ENCODE measurements around the gene TP53RK.
A peak's percentile ranks its signal among the peaks of the same experiment; 100 is the strongest.

Gene TP53RK

DNA sequence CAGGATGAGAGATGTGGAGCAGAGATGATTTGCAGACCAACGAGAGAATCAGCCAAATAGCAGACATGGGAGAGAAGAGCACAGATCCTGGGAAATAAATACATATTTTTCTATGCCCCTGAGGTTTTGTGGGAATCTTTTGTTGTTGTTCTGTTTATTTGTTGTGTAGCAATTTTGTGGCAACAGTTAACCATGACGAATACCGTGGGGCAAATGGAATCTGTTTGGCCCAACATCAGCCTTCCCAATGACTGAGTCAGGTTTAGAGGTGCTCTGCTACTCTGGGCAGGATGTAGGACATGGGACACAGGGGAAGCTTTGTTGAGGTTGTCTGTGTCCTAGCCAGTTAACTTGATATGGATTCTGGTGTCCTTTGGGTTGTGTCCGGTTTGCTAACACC, 12.3 kb upstream of the TP53RK start:
- H3K4me3 ChIP-seq (ENCODE audit: low read depth, low read length): no peak overlapping the region
- TF ChIP-seq, protein P1, sequence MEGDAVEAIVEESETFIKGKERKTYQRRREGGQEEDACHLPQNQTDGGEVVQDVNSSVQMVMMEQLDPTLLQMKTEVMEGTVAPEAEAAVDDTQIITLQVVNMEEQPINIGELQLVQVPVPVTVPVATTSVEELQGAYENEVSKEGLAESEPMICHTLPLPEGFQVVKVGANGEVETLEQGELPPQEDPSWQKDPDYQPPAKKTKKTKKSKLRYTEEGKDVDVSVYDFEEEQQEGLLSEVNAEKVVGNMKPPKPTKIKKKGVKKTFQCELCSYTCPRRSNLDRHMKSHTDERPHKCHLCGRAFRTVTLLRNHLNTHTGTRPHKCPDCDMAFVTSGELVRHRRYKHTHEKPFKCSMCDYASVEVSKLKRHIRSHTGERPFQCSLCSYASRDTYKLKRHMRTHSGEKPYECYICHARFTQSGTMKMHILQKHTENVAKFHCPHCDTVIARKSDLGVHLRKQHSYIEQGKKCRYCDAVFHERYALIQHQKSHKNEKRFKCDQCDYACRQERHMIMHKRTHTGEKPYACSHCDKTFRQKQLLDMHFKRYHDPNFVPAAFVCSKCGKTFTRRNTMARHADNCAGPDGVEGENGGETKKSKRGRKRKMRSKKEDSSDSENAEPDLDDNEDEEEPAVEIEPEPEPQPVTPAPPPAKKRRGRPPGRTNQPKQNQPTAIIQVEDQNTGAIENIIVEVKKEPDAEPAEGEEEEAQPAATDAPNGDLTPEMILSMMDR (IDR thresholded peaks at IDR 0.05; ENCODE audit: insufficient read depth, low read depth, low read length, missing control alignments): no peak
- DNase-seq (ENCODE audit: low read depth): no peak

DNA sequence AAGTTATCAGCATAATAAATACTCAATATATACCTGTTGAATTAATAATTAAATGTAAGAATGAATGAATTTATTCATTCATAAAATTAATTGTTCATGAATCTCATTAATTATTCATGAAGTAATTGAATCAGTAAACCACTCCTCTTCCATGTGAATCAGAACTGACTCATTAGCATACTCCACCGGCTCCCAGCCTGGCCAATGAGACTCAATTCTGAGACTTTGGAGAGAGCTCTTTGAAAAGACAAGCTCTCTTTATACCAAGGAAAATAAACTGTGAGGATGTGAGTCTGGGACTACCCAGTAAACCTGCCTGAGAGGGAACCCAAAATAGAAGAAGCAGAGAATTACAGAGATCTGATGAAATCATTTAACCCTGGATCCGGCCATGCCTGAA, 11.8 kb upstream of the TP53RK start:
- TF ChIP-seq, protein P1 (IDR thresholded peaks at IDR 0.05; ENCODE audit: insufficient read depth, low read depth, low read length, missing control alignments): no peak
- no peak overlapping the region for H3K4me3 ChIP-seq (ENCODE audit: low read depth, low read length)
- DNase-seq (ENCODE audit: low read depth): no peak

DNA sequence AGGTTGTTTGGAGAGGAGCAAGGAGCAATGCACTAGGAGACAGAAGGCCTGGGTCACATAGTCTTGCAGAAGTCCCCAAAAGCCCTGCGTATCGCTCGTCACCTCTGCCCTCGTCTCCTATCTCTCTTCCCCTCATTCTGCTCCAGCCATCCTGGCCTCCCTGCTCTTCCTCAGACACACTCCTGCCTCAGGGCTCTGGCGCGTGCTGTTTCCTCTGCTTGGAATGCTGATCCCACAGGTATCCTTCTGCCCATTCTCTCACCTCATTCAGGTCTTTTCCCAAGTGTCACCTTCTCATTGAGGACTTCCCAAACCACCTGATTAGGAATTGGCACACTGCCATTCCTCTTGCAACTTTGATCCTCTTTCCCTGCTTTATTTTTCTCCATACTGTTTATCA, 11.2 kb upstream of the TP53RK start:
- no peak for DNase-seq (ENCODE audit: low read depth)
- no peak overlapping the region for H3K4me3 ChIP-seq (ENCODE audit: low read depth, low read length)
- TF ChIP-seq, protein P1 (IDR thresholded peaks at IDR 0.05; ENCODE audit: insufficient read depth, low read depth, low read length, missing control alignments): no peak

DNA sequence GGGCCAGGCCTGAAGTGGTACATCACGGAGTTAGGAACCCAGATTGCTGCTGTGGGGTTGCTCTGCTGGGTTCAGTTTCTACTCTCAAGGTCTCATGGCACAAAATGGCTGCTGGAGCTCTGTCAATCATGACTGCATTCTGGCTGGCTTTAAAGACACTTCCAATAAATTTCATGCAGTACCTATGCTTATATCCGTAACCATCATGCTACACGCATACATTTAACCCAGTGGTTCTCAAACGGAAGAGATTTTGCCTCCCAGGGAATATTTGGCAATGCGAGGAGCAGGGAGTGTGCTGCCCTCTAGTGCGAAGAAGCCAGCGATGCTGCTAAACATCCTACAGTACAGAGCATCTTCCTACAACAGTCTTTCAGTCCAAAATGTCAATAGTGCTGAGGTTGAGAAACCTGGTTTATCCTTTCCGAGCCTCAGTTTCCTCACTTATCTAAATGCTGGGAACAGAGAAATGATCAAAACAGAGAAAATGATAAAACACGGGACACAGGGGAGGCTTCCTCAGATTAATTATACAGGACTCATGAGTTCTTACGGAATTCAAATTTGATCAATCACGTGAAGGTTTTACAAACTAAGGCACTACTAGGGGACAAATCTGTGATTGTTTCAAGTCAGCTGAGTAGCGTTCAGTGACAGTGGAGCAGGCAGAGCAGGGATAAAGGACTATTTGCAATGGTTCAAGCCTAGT, 10.6 kb upstream of the TP53RK start:
- TF ChIP-seq, protein P1 (IDR thresholded peaks at IDR 0.05; ENCODE audit: insufficient read depth, low read depth, low read length, missing control alignments): peak; percentile 39
- H3K4me3 ChIP-seq (ENCODE audit: low read depth, low read length): no peak overlapping the region
- DNase-seq (ENCODE audit: low read depth): peak; percentile 20

DNA sequence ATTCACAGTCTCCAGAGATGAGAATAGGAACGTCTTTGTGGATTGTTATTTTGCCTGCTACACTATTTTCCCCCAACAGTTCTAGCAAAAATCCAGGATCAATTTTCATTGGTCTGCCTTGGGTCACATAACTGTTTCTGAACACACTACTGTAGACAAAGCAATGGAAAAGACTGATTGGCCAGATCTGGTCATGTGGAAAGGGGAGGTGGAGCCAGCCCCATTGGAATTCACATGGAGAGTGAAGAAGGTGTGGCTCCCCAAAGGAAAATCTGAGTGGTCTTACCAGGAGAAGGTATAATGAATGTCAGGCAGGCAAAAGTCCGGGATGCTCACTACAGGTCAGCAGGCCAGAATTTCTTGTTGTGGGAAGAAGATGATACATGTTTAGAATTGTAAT, 9.5 kb upstream of the TP53RK start:
- DNase-seq (ENCODE audit: low read depth): no peak
- TF ChIP-seq, protein P1 (IDR thresholded peaks at IDR 0.05; ENCODE audit: insufficient read depth, low read depth, low read length, missing control alignments): no peak
- no peak overlapping the region for H3K4me3 ChIP-seq (ENCODE audit: low read depth, low read length)

DNA sequence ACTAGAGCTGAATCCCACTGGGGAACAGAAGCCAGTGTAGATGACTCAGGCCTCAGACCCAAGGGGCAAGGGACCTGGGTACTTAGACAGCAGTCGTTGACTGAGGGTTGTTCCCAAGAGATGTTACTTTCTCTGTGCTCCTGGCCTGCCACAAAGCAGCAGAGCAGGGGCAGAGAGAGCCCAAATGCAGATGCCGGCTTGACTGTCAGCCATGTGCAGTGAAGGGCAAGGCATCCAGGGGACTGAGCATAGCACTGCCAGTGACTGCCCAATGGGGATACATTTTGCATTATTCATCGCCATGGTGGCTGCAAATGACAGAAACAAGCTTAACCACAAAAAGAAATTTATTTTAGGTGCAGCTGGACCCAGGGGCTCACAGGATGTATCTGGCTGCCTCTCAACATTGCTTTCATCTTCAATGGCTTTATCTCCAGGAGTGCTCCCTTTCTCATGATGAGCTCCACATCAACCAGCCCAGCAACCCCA, 7.6 kb upstream of the TP53RK start:
- no peak for DNase-seq (ENCODE audit: low read depth)
- H3K4me3 ChIP-seq (ENCODE audit: low read depth, low read length): no peak overlapping the region
- TF ChIP-seq, protein P1 (IDR thresholded peaks at IDR 0.05; ENCODE audit: insufficient read depth, low read depth, low read length, missing control alignments): no peak

DNA sequence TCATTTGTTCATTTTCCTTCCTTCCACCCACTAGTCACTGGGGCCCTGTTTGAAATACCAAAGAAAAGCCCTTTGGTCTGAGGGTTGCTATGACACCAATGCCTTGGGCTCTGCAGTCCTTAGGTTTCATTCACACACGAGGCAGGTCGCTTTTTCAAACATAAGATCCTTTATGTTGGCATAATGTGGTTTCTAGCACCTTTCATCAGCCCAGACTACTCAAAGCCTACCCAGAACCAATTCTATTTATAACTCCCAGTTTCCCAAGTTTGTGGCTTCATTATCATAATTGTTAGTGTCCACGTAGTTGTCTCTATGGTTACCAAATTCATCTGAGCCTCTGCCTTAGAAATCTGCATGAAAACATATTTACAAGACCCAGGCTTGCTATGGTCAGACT, 6.6 kb upstream of the TP53RK start:
- TF ChIP-seq, protein P1 (IDR thresholded peaks at IDR 0.05; ENCODE audit: insufficient read depth, low read depth, low read length, missing control alignments): no peak
- DNase-seq (ENCODE audit: low read depth): no peak
- no peak overlapping the region for H3K4me3 ChIP-seq (ENCODE audit: low read depth, low read length)

Measured in GM12865 (cell line).